Measurements from ENCODE around the gene BLOC1S3.
A peak's percentile ranks its signal among the peaks of the same experiment; 100 is the strongest.

BLOC1S3 gene

DNA sequence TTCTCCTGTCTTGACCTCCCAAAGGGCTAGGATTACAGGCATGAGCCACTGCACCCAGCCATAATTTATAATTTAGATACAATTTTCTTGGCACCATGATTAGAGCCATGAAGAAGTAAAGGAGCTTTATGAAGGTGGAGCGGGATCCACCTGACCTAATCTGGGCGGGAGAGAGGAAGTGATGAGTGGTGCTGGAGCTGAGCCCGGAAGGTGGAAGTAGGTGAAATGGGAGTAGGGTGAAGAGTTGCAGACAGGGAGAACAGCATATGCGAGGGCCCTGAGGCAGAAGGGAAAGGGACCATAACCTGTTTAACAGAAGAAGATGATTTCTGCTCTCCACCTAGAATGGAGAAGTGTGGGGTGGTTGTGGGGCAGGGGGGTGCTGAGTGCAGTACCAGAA lies 4.2 kb downstream of the BLOC1S3 start:
- no peak for DNase-seq (ENCODE audit: low spot score)

DNA sequence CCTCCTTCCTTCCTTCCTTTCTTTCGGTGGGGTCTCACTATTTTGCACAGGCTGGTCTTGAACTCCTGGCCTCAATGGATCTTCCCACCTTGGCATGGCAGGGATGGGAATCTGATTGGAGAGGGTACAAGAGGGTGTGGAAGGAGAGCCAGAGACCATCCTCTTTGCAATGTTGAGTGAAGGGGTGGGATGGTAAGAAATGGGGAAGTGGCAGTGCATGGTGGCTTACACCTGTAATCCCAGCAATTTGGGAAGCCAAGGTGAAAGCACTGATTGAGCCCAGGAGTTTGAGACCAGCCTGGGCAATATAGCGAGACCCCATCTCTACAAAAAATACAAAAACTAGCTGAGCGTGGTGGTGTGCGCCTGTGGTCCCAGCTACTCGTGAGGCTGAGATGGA lies 5.5 kb downstream of the BLOC1S3 start:
- no peak for DNase-seq (ENCODE audit: low spot score)

DNA sequence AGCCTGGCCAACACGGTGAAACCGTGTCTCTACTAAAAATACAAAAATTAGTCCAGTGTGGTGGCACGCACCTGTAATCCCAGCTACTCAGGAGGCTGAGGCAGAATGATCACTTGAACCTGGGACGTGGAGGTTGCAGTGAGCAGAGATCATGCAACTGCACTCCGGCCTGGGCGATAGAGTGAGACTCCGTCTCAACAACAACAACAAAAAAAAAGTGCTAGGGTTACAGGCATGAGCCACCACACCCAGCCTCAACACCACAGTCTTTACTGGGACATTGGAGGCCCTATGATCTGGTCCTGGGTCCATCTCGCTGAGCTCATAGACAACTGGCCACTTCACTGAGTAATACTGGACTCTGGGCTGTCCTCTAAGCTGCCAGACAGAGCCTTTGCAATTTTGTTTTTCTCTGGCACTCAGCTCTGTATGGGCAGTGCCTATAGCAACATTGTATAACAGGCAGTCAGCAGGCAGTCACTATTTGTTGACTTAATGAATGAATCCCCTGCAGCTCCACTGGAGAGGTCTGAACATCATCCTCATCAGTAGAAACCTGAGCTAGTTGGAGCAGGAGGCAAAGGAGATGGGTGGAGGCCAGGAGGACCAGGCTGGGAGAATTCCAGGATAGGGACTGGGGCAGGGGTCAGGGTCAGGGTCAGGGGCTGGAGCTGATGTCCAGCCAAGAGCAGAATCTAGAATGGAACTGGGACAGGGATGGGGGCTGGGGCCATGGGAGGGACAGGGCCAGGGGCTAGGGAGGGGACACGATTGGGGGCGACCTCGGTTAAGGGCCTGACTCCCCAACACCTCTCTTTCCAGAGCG lies 8.1 kb downstream of the BLOC1S3 start:
- DNase-seq (ENCODE audit: low spot score) = no peak

DNA sequence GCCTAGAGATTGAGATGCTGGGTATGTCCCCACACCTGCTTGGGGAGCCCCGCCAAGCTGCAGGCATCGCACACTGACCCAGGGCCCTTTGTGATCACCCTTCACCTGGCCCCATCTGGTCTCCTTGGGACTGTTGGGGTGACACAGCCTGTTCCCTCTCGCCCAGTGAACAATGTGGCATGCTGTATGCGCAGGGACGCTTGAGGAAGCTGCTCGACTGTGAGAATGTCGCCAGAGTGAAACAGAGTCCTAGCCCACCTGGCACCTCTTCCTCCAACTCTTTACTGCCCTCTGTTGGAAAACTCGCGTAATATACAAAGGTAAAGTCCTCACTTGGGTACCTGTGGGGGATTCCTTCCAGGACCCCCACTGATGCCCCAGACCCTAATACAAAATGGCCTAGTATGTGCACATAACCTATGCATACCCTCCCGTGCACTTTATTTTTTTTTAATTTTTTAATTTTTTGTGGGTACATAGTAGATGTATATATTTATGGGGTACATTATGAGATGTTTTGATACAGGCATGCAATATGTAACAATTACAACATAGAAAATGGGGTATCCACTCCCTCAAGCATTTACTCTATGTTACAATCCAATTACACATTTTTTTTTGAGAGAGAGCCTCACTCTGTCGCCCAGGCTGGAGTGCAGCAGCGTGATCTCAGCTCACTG lies 9.0 kb downstream of the BLOC1S3 start:
- peak; percentile 64 for DNase-seq (ENCODE audit: low spot score)

DNA sequence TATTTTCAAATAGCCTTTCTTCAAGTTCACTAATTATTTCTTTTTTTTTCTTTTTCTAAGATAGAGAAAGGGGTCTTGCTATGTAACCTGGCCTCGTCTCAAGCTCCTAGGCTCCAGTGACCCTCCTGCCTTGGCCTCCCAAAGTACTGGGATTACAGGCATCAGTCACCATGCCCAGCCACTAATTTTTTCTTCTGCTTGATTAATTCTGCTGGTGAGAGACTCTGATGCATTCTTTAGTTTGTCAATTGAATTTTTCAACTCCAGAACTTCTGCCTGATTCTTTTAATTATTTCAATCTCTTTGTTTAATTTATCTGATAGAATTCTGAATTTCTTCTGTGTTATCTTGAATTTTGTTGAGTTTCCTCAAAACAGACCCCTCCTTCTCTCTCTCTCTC lies 11.4 kb downstream of the BLOC1S3 start:
- no peak for DNase-seq (ENCODE audit: low spot score)

DNA sequence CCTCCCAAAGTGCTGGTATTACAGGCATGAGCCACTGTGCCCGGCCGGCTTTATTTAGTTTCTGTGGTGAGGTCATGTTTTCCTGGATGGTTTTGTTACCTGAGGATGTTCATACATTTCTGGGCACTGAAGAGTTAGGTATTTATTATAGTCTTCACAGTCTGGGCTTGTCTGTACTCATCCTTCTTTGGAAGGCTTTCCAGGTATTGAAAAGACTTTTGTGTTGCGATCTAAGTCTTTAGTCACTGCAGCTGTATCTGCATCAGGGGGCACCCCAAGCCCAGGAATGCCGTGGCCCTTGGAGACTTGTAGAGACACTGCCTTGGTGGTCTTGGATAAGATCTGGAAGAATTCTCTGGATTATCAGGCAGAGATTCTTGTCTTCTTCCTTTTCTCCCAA lies 12.8 kb downstream of the BLOC1S3 start:
- no peak for DNase-seq (ENCODE audit: low spot score)

DNA sequence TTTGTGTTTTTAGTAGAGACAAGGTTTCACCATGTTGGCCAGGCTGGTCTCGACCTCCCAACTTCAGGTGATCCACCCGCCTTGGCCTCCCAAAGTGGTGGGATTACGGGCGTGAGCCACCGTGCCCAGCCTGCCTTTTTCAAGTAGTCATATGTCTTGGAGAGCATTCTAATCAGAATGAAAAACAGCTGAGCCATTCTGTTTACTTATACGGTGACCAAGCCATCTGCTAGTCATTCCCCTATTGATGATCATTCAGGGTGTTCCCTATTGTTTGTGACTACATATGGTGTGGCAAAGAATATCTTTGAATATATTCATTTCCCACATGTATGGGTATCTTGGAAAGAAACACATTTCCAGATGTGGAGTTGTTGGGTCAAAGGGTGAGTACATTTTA lies 17.2 kb downstream of the BLOC1S3 start:
- DNase-seq (ENCODE audit: low spot score) = no peak

DNA sequence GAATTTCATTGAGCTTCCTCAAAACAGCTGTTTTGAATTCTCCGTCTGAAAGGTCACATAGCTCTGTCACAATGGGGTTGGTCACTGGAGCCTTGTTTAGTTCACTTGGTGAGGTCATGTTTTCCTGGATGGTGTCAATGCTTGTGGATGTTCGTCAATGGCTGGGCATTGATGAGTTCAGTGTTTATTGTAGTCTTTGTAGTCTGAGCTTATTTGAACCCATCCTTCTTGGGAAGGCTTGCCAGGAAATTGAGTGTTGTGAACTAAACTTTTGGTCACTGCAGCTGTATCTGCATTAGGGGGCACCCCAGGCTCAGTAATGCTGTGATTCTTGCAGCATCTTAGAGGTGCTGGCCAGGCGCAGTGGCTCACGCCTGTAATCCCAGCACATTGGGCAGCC lies 22.0 kb downstream of the BLOC1S3 start:
- DNase-seq (ENCODE audit: low spot score) = no peak

DNA sequence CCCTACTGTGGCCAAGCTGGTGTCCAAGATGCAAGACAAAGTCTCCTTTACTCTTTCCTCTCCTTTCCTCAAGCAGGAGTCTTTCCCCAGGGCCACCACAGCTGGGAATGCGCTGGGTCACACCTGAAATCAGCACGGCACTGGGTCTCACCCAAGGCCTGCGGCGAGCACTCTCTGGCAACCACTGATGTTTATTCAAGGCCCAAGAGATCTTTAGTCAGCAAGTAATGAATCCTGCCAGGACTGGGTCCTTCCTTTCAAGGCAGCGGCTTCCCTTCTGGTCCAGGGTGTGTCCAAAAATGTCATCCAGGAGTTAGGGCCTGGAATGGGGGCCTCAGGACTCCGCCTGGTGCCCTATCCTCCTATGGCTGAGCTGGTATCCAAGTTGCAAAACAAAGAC lies 24.1 kb downstream of the BLOC1S3 start:
- no peak for DNase-seq (ENCODE audit: low spot score)

DNA sequence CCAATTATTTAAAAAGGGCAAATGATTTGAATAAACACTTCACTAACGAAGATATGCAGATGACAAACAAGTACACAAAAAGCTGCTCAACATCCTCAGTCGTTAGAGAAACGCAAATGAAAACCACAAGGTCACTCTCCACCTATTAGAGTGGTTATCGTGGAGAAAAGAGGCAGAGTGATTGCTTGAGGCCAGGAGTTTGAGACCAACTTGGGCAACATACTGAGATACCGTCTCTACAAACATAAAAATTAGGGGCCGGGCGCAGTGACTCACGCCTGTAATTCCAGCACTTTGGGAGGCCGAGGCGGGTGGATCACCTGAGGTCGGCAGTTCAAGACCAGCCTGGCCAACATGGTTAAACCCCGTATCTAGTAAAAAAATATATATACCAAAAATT lies 27.2 kb downstream of the BLOC1S3 start:
- DNase-seq (ENCODE audit: low spot score) = no peak

DNA sequence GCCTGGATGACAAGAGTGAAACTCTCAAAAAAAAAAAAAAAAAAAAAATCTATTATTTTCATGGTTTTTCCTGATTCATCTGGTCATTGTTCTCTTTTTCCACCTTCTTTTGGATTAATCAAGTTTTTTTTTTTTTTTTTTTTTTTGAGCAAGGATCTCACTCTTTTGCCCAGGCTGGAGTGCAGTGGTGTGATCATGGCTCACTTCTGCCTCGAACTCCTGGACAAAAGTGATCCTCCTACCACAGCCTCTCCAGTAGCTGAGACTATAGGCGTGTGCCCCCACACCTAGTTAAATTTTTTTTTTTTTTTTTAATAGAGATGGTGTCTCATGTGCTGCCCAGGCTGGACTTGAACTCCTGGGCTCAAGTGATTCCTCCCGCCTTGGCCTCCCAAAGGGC lies 27.7 kb downstream of the BLOC1S3 start:
- no peak for DNase-seq (ENCODE audit: low spot score)

DNA sequence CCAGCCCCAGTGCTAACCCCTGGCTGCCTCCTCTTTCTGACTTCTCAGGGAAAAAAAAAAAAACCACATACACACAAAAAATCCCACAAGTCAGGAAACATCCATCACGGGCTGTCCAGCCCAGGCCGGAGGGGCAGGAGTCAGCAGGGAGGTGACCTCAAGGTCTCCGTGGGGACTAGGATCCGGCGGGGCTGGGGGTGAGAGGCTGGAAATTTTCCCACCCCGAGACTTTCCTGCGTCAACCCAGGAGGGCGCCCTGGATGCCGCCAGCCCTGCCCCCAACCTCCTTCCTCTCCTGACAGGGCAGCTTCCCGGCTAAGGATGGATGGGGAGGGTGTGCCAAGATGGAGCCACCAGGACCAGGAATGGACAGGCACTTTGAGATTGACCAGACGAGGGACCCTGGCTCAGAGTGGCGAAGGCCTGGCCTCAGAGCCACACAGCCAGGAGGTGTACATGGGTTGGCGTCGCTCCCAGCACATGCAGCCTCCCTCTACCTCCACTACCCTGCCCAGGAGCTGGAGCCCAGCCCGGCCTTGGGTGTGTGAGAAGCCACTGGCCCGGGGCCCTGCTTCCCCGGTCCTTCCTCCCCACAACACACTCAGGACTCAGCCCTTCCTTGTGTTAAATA lies 33.3 kb downstream of the BLOC1S3 start:
- DNase-seq (ENCODE audit: low spot score) = no peak

DNA sequence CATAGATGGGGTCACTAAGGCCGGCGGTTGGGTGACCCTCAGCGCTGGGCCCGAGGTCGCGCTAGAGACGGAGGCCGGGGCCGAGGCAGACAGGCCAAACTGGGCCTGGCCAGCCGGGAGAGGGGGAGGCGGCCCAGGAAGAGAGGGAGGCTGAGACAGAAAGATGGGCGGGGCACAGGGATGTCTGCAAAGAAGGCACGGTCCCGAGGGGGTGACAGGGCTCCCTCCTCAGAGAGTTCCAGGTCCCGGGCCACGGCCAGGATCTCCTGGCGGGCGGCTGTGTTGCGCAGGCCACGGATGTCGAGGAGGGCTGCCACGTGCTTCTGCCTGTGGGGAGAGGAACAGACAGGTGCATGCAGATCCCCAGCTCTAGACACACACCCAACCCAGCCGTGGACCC lies 34.4 kb downstream of the BLOC1S3 start:
- no peak for DNase-seq (ENCODE audit: low spot score)

DNA sequence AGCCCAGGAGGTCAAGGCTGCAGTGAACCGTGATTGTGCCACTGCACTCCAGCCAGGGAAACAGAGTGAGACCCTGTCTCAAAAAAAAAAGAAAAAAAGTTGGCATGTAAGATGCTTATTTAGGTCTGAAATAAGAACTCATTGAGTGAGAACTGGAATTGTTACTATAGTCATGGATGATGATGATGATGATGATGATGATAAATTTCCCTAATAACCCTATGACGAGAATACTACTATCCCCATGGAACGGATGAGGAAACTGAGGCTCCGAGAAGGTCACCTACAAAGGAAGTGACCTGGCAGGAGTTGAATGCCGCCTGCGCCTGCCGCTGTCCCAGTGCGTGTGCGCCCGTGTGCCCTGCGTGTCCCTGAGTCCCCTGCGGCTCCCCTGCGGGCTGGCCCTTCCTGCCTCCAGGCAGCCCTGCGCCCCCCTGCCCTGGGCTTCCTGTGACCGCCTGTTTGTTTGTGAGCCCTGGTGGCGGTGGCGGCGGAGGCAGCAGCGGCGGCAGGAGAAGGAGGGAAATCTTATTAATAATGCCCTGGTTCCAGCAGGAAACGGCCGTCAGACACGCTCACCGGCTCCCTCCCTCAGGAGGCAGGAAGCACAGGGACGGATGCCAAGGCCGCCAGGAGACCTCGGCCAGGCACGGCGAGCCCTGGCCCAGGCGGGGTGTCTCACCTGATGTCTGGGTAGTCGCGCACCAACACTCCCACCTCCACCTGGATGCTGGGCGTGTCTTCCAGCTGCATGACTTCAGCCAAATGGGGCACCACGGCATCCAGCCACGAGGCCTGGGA lies 37.0 kb downstream of the BLOC1S3 start:
- no peak for DNase-seq (ENCODE audit: low spot score)

DNA sequence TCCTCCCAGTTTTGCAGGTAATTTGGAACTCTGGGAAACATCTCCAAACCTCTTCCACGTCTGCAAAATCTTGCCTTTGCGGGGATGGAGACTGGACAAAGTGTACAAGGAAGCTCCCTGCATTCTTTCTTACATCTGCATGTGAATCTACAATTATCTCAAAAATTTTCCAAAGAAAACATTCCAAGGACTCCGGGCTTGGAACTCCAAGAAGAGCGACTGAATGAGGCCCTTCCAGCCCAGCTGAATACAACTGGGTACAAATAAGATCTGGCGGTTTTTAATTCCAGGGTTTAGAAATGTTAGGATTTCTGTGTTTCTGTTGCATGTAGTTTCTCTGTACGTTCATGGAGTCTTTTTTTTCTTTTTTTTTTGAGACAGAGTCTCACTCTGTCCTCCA lies 38.1 kb downstream of the BLOC1S3 start:
- no peak for DNase-seq (ENCODE audit: low spot score)

DNA sequence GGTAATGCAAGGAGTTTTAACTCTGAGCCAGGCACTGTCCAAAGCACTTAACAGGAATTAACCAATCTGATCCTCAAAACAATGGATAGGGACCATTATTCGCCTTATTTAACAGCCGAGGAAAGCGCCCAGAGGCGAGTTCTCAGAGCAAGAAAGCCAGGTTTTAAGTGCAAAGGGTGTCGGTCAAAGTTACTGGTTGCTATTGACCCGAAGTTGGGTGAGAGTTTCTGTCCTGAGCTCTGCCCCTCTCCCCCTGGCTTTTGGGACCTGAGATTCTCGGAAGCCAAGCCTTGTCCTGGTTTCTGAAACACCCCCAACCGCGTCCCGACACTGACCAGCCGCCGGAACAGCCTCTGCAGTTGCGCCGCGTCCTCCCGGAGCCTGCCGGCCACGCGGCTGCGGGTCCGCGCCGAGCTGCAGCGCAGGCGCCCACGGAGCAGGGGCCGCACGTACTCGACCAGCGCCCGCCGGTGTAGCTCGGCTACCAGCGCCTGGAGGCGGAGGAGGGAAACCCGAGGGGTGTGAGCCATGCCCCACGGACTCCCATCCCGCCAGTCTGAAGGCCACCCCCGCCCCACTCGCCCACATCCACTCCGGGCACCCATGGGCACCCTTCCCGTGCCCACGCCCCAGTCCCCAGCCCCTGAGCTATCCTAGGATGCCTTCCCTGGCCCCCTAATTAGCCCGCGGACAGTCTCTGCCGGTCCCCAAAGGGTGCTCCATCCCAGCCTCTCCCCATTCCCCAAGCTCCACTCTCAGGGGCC lies 38.8 kb downstream of the BLOC1S3 start:
- DNase-seq (ENCODE audit: low spot score) = no peak

DNA sequence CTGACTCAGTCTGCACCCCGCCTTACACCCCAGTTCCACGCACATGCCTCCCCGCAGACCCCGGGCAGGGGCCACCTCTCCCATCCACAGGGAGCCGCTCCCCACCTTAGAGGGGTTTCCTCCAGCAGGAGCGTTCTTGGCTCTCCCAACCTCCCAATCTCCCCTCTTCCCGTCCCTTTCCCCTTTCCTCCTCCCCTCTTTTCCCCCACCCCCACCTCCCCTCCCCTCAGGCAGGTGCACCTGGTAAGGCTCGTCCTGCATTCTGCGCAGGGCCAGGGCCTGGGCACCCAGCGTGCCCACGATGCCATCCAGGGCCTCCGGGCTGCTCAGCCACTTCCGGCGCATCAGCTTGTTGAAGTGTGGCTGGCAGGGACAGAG lies 39.4 kb downstream of the BLOC1S3 start:
- no peak for DNase-seq (ENCODE audit: low spot score)

DNA sequence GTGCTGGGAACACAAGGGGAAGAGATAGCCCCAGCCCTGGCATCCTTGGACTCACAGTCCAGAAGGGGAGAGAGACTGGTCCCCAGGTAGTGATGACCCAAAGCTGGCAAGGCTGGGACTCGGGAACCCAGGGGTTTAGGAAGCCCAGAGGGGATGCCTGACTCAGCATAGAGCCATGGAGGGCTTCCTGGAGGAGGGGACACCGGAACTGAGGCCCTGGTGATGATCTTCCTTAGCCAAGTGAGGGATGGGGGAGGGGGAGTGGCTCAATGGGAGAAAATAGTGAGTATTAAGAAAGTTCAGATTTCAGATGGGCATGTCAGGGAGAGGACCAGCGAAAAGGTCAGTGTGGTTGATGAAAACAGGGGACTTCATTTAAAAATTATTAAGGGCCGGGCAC lies 39.8 kb downstream of the BLOC1S3 start:
- DNase-seq (ENCODE audit: low spot score) = no peak

DNA sequence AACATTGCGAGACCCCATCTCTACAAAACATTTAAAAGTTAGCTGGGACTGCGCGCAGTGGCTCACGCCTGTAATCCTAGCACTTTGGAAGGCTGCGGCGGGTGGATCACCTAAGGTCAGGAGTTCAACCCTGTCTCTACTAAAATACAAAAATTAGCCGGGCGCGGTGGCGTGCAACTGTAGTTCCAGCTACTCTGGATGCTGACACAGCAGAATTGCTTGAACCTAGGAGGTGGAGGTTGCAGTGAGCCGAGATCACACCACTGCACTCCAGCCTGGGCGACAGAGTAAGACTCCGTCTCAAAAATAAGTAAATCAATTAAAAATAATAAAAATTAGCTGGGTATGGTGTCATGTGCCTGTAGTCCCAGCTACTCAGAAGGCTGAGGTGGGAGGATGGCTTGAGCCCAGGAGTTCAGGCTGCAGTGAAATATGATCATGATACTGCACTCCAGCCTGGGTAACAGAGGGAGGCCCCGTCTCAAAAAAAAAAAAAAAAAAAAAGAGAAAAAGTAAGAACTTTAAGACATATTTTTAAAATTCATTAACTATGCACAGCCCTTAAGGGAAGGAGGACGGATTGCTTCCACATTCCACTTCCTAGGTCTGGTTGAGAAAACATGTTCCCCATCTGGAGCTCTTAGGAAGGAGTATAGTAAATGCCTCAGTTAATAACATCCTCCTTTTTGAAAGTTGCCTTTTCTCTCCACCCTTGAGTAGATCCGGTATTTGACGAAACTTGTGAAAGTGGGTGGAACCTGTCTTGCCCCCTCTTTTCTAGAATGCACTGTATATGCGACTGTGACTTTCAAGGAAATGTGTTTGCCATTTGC lies 40.5 kb downstream of the BLOC1S3 start:
- no peak for DNase-seq (ENCODE audit: low spot score)

DNA sequence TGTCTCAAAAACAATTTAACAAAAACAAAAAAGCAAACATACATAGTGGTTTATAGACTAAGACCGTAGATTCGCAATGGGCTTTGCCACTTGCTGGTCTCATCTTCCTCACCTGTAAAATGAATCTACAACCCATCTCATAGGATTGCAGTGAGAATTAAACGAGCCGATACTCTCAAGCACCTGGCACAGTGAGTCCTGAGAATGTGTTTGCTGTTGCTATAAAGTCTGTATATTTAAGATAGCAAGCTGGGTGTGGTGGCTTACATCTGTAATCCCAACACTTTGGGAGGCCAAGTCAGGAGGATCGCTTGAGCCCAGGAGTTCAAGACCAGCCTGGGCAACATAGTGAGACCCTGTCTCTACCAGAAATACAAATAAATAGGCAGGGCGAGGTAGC lies 44.1 kb downstream of the BLOC1S3 start:
- DNase-seq (ENCODE audit: low spot score) = no peak

DNA sequence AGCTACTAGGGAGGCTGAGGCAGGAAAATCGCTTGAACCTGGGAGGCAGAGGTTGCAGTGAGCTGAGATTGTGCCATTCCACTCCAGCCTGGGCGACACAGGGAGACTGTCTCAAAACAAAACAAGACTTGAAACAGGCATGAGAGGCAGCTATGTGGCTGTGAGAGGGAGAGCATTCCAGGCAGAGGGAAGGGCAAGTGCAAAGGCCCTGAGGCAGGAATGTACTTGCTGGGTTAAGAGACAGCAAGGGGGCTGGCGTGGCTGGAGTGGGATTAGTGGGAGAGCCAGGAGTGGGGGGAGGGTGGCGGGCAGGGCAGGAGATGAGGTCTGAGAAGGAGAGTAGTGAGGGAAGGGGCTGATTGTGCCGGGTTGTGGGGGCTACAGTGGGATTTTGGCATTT lies 45.3 kb downstream of the BLOC1S3 start:
- no peak for DNase-seq (ENCODE audit: low spot score)
